ENCODE results near the gene PREX1.

GRCh38 chr20:48727226-48727625 is 100.6 kb downstream of the PREX1 start:
- TF ChIP-seq CTCF (IDR thresholded peaks at IDR 0.05) (no peak), POLR2AphosphoS5 (IDR thresholded peaks at IDR 0.05; ENCODE audit: insufficient read depth in 1 of 2, low read depth in 1 of 2) (no peak), POLR2A (IDR thresholded peaks at IDR 0.05) (no peak)

Data from vagina (tissue), 2 donors.